H9 (cell line): ENCODE measurements around the gene FKBP8. TPM values are rescaled to one million over a fixed set of nuclear protein-coding genes. Genes with fewer than 3 reads are reported as not detected.

ENCODE experiments used
- DNase-seq: peaks from one replicate; pipeline ENCODE4 v3.0.0-alpha.2; 2017
- H2AFZ ChIP-seq: one replicate; pipeline ENCODE4 v1.6.1; 2013; ENCODE audit warnings: mild to moderate bottlenecking, low read length, control low read depth, moderate library complexity
- H2AK5ac ChIP-seq: 2 replicates; pipeline ENCODE4 v1.6.1; 2013; ENCODE audit warnings: low read length, control low read depth, mixed read lengths; ENCODE audit not compliant: insufficient read length
- H2BK120ac ChIP-seq: one replicate; pipeline ENCODE4 v1.6.1; 2013; ENCODE audit warnings: low read depth, mild to moderate bottlenecking, low read length, control low read depth, inconsistent platforms; ENCODE audit not compliant: poor library complexity, severe bottlenecking
- H2BK12ac ChIP-seq: 2 replicates; pipeline ENCODE4 v1.6.1; 2013; ENCODE audit warnings: low read length, control low read depth, mixed read lengths, low read depth; ENCODE audit not compliant: insufficient read length
- H2BK15ac ChIP-seq: 2 replicates; pipeline ENCODE4 v1.6.1; 2013; ENCODE audit warnings: low read depth, low read length, control low read depth
- H2BK20ac ChIP-seq: one replicate; pipeline ENCODE4 v1.6.1; 2013; ENCODE audit warnings: low read depth, mild to moderate bottlenecking, low read length, control low read depth, inconsistent platforms; ENCODE audit not compliant: poor library complexity, severe bottlenecking
- H2BK5ac ChIP-seq: 2 replicates; pipeline ENCODE4 v1.6.1; 2013; ENCODE audit warnings: low read length, control low read depth, mixed read lengths; ENCODE audit not compliant: insufficient read length
- H3K14ac ChIP-seq: 2 replicates; pipeline ENCODE4 v1.6.1; 2013; ENCODE audit warnings: low read length, control low read depth; ENCODE audit not compliant: insufficient read depth
- H3K18ac ChIP-seq: 2 replicates; pipeline ENCODE4 v1.6.1; 2013; ENCODE audit warnings: low read depth, mild to moderate bottlenecking, mixed read lengths, low read length, control low read depth; ENCODE audit not compliant: insufficient read length
- H3K23ac ChIP-seq: 2 replicates; pipeline ENCODE4 v1.6.1; 2013; ENCODE audit warnings: low read length, control low read depth, mixed read lengths, low read depth; ENCODE audit not compliant: insufficient read length
- H3K23me2 ChIP-seq: 2 replicates; pipeline ENCODE4 v1.6.1; 2013; ENCODE audit warnings: low read depth, mild to moderate bottlenecking, mixed read lengths, low read length, control low read depth; ENCODE audit not compliant: insufficient read length, poor library complexity, severe bottlenecking
- H3K27ac ChIP-seq: 2 replicates; pipeline ENCODE4 v1.5.1; 2013; ENCODE audit warnings: low read length, control low read depth, mixed read lengths, low read depth; ENCODE audit not compliant: insufficient read length
- H3K27me3 ChIP-seq: 2 replicates; pipeline ENCODE4 v1.6.1; 2013; ENCODE audit warnings: low read length, control low read depth, inconsistent platforms; ENCODE audit not compliant: insufficient read depth
- H3K4ac ChIP-seq: 2 replicates; pipeline ENCODE4 v1.6.1; 2013; ENCODE audit warnings: low read depth, mild to moderate bottlenecking, control low read depth, inconsistent platforms, low read length, moderate library complexity
- H3K4me1 ChIP-seq: 2 replicates; pipeline ENCODE4 v1.6.1; 2013; ENCODE audit warnings: low read length, control low read depth, inconsistent platforms; ENCODE audit not compliant: insufficient read depth
- H3K4me2 ChIP-seq: 2 replicates; pipeline ENCODE4 v1.6.1; 2013; ENCODE audit warnings: low read length, control low read depth, mixed read lengths; ENCODE audit not compliant: insufficient read length, insufficient read depth
- H3K56ac ChIP-seq: 2 replicates; pipeline ENCODE4 v1.6.1; 2013; ENCODE audit warnings: low read depth, mild to moderate bottlenecking, mixed read lengths, low read length, control low read depth; ENCODE audit not compliant: insufficient read length
- H3K79me1 ChIP-seq: 2 replicates; pipeline ENCODE4 v1.6.1; 2013; ENCODE audit warnings: low read depth, mild to moderate bottlenecking, moderate library complexity, low read length, control low read depth, inconsistent platforms; ENCODE audit not compliant: insufficient read depth, poor library complexity, severe bottlenecking
- H3K79me2 ChIP-seq: 2 replicates; pipeline ENCODE4 v1.6.1; 2013; ENCODE audit warnings: low read length, control low read depth, inconsistent platforms; ENCODE audit not compliant: insufficient read depth
- H3K9ac ChIP-seq: 2 replicates; pipeline ENCODE4 v1.6.1; 2013; ENCODE audit warnings: low read length, control low read depth, mixed read lengths; ENCODE audit not compliant: insufficient read length; ENCODE audit errors: extremely low read depth
- H3K9me3 ChIP-seq: one replicate; pipeline ENCODE4 v1.6.1; 2013; ENCODE audit warnings: low read depth, low read length, inconsistent platforms; ENCODE audit not compliant: control insufficient read depth
- H3T11ph ChIP-seq: one replicate; pipeline ENCODE4 v1.6.1; 2013; ENCODE audit warnings: mild to moderate bottlenecking, low read length, control low read depth, inconsistent platforms
- H4K20me1 ChIP-seq: one replicate; pipeline ENCODE4 v1.6.1; 2013; ENCODE audit not compliant: control insufficient read depth, insufficient read length, insufficient read depth
- H4K5ac ChIP-seq: 2 replicates; pipeline ENCODE4 v1.6.1; 2013; ENCODE audit warnings: low read depth, mild to moderate bottlenecking, mixed read lengths, low read length, control low read depth; ENCODE audit not compliant: insufficient read length
- H4K8ac ChIP-seq: replicated peaks from 2 replicates; pipeline ENCODE4 v1.6.1; 2013; ENCODE audit warnings: low read length, control low read depth, mixed read lengths, low read depth; ENCODE audit not compliant: insufficient read length
- H4K91ac ChIP-seq: 2 replicates; pipeline ENCODE4 v1.6.1; 2013; ENCODE audit warnings: low read depth, mild to moderate bottlenecking, moderate library complexity, mixed read lengths, low read length, control low read depth; ENCODE audit not compliant: insufficient read length
- H3K27ac Mint-ChIP-seq, 3 experiments: 2 replicates in 2 of 3; 3 replicates in 1 of 3; pipeline ENCODE4 v1.8.0; 2020 to 2021; ENCODE audit warnings: mixed read lengths in 3 of 3, mild to moderate bottlenecking in 1 of 3, moderate library complexity in 1 of 3
- H3K27me3 Mint-ChIP-seq: 2 replicates; pipeline ENCODE4 v1.8.0; 2021; ENCODE audit warnings: low read depth, mild to moderate bottlenecking, moderate library complexity, mixed read lengths
- H3K36me3 Mint-ChIP-seq, 3 experiments: 2 replicates in 2 of 3; 3 replicates in 1 of 3; pipeline ENCODE4 v1.8.0; 2020 to 2021; ENCODE audit warnings: low read depth in 3 of 3, mixed read lengths in 3 of 3; ENCODE audit not compliant: insufficient read depth in 1 of 3
- H3K4me1 Mint-ChIP-seq, 2 experiments: 2 replicates each; pipeline ENCODE4 v1.8.0; 2020; ENCODE audit warnings: mixed read lengths in 2 of 2
- H3K4me3 Mint-ChIP-seq, 2 experiments: 2 replicates in 1 of 2; 3 replicates in 1 of 2; pipeline ENCODE4 v1.8.0; 2020 to 2021; ENCODE audit warnings: mild to moderate bottlenecking in 2 of 2, mixed read lengths in 2 of 2, moderate library complexity in 1 of 2
- H3K9me3 Mint-ChIP-seq, 2 experiments: 2 replicates in 1 of 2; 3 replicates in 1 of 2; pipeline ENCODE4 v1.8.0; 2020; ENCODE audit warnings: mild to moderate bottlenecking in 2 of 2, mixed read lengths in 2 of 2, moderate library complexity in 1 of 2
- WGBS: extraction: QIAGEN DNeasy Blood & Tissue Kit; methylation state at CpG from one replicate; pipeline ENCODE4 v1.1.7; 2013; ENCODE audit warnings: missing lambda C conversion rate, low lambda C conversion rate, mixed read lengths; ENCODE audit not compliant: insufficient read length; ENCODE audit errors: extremely low coverage; 5-methylcytosine and 5-hydroxymethylcytosine counted together
- total RNA-seq: library from RNA; stranded (reverse); gene quantifications from 2 replicates; pipeline ENCODE4 v1.2.1, GENCODE V29; 2021
- TF ChIP-seq, protein P1 (sequence below): fragments of 200-600 bp; sonication (generic); conservative IDR thresholded peaks from 3 replicates; pipeline ENCODE4 v1.8.0; 2021; ENCODE audit warnings: antibody characterized with exemption, mild to moderate bottlenecking

The FKBP8 gene
- total RNA-seq, 1 experiment from 2014 or later: 308 TPM

GRCh38 chr19:18507727-18508440, 35.5 kb downstream of the FKBP8 start:
- Histone ChIP-seq H3K27me3 (no peaks in the 10 kb centered on the region), H3K4me1 (no peaks in the 10 kb centered on the region), H2BK5ac (no peak overlapping the region), H4K20me1 (peaks cover 3% of the 10 kb centered on the region), H3K14ac (peak overlapping the region; percentile 60), H3K79me2 (peaks cover 2% of the 10 kb centered on the region; the same call in 1 of the 2 replicates), H3K4ac (no peak overlapping the region), H4K5ac (no peak overlapping the region), H4K91ac (no peak overlapping the region), H2BK120ac (no peak overlapping the region), H3K9me3 (no peaks in the 10 kb centered on the region), H3K23me2 (no peaks in the 10 kb centered on the region), H3K56ac (no peak overlapping the region), H3K4me2 (no peak overlapping the region), H3K79me1 (peaks cover 2% of the 10 kb centered on the region), H2BK20ac (no peak overlapping the region), H3K23ac (no peak overlapping the region), H3K27ac (no peak overlapping the region), H4K8ac (no peak overlapping the region), H3K9ac (no peak overlapping the region), H2BK12ac (no peak overlapping the region), H3T11ph (no peak overlapping the region), H2AFZ (no peak overlapping the region), H2BK15ac (no peak overlapping the region), H2AK5ac (no peak overlapping the region), H3K18ac (no peak overlapping the region)
- Mint-ChIP-seq H3K9me3 (no peaks in the 10 kb centered on the region), H3K4me3 (no peak overlapping the region), H3K27me3 (no peaks in the 10 kb centered on the region), H3K36me3 (no peaks in the 10 kb centered on the region; a peak in 1 of 7 replicates), H3K27ac (peak overlapping the region; percentile 82 to 92 (median 87)), H3K4me1 (peaks cover 13 to 14% of the 10 kb centered on the region in 2 experiments)
- DNase-seq: no peak
- WGBS: no CpG with 5 or more reads among the region's 11 CpGs
- TF ChIP-seq, protein P1, sequence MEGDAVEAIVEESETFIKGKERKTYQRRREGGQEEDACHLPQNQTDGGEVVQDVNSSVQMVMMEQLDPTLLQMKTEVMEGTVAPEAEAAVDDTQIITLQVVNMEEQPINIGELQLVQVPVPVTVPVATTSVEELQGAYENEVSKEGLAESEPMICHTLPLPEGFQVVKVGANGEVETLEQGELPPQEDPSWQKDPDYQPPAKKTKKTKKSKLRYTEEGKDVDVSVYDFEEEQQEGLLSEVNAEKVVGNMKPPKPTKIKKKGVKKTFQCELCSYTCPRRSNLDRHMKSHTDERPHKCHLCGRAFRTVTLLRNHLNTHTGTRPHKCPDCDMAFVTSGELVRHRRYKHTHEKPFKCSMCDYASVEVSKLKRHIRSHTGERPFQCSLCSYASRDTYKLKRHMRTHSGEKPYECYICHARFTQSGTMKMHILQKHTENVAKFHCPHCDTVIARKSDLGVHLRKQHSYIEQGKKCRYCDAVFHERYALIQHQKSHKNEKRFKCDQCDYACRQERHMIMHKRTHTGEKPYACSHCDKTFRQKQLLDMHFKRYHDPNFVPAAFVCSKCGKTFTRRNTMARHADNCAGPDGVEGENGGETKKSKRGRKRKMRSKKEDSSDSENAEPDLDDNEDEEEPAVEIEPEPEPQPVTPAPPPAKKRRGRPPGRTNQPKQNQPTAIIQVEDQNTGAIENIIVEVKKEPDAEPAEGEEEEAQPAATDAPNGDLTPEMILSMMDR: no peak
